Hematopoietic multipotent progenitor cell treated with erythropoietin and hydrocortisone succinate and interleukin-3 and kit ligand, for 4 days (in vitro differentiated cells): ENCODE results near the gene C6orf118.

ENCODE experiments used
- DNase-seq: peaks from one replicate; pipeline ENCODE4 v3.0.0-alpha.2; 2015

C6orf118 gene

GRCh38 chr6:165308926-165309731 lies at the start of gene C6orf118:
Gene C6orf118 (minus strand): TSS chr6:165309605. CDS start chr6:165309586, 19 bp downstream.
- DNase-seq, result peak; percentile 44

GRCh38 chr6:165345700-165346099 lies 36.3 kb upstream of the C6orf118 start:
- DNase-seq, result no peak

GRCh38 chr6:165340532-165340931 lies 31.1 kb upstream of the C6orf118 start:
- DNase-seq, result no peak

GRCh38 chr6:165325609-165326008 lies 16.2 kb upstream of the C6orf118 start:
- DNase-seq, result no peak

GRCh38 chr6:165321555-165322145 lies 12.2 kb upstream of the C6orf118 start:
- DNase-seq, result no peak

GRCh38 chr6:165321150-165321549 lies 11.7 kb upstream of the C6orf118 start:
- no peak for DNase-seq

DNA sequence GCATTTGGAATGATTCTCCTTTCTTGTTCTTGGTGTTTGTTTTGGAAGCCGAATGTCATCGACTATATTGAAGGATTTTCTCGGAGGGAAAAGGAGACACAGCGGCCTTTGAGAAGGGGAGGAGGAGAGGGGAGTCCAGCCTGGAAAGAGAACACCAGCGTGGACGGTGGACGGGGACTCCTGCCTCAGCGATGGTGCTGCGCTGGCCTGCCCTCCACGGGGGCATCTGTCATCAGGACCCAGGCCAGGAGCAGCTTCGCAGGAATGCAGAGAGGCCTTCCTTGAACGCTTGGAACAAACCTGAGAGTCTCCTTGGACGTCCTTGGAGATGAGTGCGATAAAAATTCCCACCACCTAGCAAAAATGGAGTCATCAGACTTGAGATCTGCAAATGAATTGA lies 8.3 kb upstream of the C6orf118 start:
- DNase-seq, result no peak

DNA sequence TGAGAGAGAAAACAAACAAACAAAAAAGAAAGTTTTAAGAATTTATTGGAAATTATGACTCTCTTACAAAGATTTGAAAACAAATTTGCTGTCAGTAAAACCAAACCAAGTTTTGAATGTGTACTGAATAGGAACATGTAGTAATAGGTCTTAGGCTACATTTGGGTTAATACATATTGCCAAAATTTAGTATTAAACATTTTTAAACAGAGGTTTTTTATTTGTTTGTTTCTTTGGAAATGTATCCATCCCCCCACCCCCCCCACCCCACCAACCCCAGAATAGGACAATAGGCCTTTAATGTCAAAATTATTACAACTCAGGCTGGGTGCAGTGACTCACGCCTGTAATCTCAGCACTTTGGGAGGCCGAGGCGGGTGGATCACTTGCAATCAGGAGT lies 2.5 kb downstream of the C6orf118 start:
- DNase-seq, result no peak

GRCh38 chr6:165301372-165302246 lies 7.8 kb downstream of the C6orf118 start:
- DNase-seq, result no peak

GRCh38 chr6:165300422-165300936 lies 8.9 kb downstream of the C6orf118 start:
- no peak for DNase-seq

DNA sequence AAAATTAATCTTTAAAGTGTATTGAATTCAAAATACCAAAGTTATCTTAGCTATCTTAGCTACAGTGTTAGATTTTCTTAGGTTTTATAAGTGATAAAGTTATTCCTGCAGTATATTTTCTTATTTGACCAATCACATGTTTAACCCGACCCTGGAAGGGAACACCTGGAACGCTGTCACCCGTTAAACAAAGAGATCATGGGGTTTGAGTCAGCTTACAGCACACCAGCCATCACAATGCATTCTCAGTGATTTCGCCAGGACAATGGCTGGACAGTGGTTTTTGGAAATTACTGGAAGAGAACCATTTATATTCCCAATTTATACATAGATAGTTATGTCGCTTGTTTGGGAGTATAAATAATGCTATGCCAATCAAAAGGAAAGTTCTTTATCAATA lies 10.5 kb downstream of the C6orf118 start:
- DNase-seq, result no peak

DNA sequence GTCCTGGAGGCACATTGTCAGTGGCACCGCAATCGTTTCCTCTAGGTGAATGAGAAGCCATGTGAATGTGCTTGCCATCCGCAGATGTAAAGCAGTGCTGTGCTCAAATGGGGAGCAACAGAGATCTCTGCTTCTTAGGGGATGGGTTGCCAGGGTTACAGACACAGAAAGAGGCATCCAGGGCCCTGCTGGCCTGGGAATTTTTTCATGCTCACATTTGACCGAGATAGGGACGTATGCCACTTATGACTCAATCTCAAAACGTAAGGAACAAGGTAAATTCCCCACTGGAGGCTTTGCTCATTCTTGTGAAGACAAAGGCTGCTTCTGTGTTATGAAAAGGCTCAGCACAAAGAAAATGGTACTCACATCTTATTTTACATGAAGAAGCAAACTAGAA lies 11.0 kb downstream of the C6orf118 start:
- DNase-seq, result no peak

- DNase-seq, result no peak
These were observed 16.7 kb downstream of the C6orf118 start for GRCh38 chr6:165292657-165293056.

GRCh38 chr6:165274611-165275010 lies 34.8 kb downstream of the C6orf118 start:
- DNase-seq, result no peak

- DNase-seq, result no peak
These were observed 36.8 kb downstream of the C6orf118 start for GRCh38 chr6:165272585-165272984.

- no peak for DNase-seq
These were observed 40.4 kb downstream of the C6orf118 start for GRCh38 chr6:165268987-165269386.

GRCh38 chr6:165266621-165267020 lies 42.8 kb downstream of the C6orf118 start:
- DNase-seq, result no peak

DNA sequence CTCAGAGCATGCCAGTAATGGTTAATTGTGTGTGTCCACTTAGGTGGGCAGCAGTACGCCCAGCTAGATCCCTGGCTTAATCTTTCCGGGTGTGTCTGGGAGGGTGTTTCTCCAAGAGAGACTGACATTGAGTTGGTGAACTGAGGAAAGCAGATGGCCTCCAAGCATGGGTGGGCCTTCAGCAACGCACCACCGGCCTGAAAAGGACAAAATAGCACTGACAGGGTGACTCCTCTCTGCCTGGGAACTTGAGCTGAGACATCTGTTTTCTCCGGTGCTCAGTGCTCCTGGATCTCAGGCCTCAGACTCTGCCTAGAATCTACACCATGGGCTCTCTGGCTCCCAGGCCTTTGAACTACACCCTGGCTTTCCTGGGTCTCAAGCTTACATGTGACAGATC lies 43.2 kb downstream of the C6orf118 start:
- DNase-seq, result no peak

DNA sequence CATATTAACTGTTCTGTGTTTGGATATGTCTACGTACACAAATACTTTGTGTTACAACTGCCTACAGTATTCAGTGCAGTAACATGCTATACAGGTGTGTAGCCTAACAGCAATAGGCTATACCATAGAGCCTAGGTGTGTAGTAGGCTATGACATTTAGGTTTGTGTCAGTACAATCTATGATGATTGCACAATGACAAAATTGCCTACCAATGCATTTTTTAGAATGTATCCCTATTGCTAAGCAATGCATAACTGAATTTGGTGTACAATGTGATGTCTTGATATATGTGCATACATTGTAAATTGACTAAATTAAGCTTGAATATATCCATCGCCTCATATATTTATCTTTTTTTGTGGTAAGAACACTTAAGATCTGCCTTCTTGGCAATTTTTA lies 48.9 kb downstream of the C6orf118 start:
- no peak for DNase-seq

GRCh38 chr6:165249808-165250207 lies 59.6 kb downstream of the C6orf118 start:
- no peak for DNase-seq

- no peak for DNase-seq
These were observed 63.7 kb downstream of the C6orf118 start for GRCh38 chr6:165245701-165246100.

DNA sequence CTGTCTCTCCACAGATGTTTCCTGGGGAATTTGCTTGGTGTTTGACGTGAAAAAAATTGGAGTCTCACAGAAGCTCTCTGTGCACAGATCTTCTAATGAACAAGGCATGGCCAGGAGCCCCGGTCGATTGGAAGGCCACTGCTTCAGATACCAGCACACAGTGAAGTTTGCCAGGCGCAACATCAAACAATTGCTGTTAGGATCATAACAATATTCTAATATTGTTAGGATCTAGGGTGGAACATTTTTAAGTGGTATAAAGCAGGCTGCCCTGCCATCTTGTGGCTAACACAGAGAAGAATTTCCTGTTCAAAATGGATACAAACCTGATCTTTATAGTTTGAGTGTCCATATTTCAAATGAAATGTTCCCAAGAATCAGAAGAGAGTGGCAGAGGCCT lies 64.1 kb downstream of the C6orf118 start:
- peak; percentile 12 for DNase-seq

GRCh38 chr6:165244524-165245247 lies 64.7 kb downstream of the C6orf118 start:
- DNase-seq, result no peak
